Measurements from ENCODE around the gene DCHS1.

Gene DCHS1

GRCh38 chr11:6653656-6654055 lies 2.0 kb downstream of the DCHS1 start:
- TF ChIP-seq, protein P1, sequence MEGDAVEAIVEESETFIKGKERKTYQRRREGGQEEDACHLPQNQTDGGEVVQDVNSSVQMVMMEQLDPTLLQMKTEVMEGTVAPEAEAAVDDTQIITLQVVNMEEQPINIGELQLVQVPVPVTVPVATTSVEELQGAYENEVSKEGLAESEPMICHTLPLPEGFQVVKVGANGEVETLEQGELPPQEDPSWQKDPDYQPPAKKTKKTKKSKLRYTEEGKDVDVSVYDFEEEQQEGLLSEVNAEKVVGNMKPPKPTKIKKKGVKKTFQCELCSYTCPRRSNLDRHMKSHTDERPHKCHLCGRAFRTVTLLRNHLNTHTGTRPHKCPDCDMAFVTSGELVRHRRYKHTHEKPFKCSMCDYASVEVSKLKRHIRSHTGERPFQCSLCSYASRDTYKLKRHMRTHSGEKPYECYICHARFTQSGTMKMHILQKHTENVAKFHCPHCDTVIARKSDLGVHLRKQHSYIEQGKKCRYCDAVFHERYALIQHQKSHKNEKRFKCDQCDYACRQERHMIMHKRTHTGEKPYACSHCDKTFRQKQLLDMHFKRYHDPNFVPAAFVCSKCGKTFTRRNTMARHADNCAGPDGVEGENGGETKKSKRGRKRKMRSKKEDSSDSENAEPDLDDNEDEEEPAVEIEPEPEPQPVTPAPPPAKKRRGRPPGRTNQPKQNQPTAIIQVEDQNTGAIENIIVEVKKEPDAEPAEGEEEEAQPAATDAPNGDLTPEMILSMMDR (IDR thresholded peaks at IDR 0.05; ENCODE audit: control insufficient read depth, extremely low read depth, insufficient read depth) = no peak
- H3K4me3 ChIP-seq (ENCODE audit: low read depth, low read length) = no peak overlapping the region
- DNase-seq (ENCODE audit: low read depth) = no peak

- TF ChIP-seq, protein P1 (IDR thresholded peaks at IDR 0.05; ENCODE audit: control insufficient read depth, extremely low read depth, insufficient read depth) = no peak
- no peak overlapping the region for H3K4me3 ChIP-seq (ENCODE audit: low read depth, low read length)
- no peak for DNase-seq (ENCODE audit: low read depth)
Observed at GRCh38 chr11:6653097-6653496, 2.5 kb downstream of the DCHS1 start.

DNA sequence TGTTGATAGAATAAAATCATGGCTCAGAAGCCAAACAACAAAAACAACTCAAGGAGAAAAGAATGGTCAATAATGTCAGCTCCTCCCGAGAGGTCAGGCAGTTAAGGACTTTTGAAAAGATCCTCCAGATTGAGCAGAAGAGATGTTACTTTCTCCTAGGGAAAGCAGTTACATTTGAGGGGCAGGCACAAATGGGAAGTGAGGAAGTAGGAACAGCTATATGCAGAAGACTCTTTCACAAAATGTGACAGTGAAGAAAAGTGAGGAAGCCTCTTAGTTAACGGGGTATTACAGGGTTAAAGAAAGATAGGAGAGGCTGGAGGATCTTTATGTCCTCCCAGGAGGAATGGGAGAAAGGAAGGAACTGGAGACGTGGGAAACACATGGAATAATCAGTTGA lies 3.4 kb downstream of the DCHS1 start:
- TF ChIP-seq, protein P1 (IDR thresholded peaks at IDR 0.05; ENCODE audit: control insufficient read depth, extremely low read depth, insufficient read depth) = no peak

GRCh38 chr11:6650980-6651379 lies 4.6 kb downstream of the DCHS1 start:
- DNase-seq (ENCODE audit: low read depth) = no peak
- H3K4me3 ChIP-seq (ENCODE audit: low read depth, low read length) = no peak overlapping the region
- TF ChIP-seq, protein P1 (IDR thresholded peaks at IDR 0.05; ENCODE audit: control insufficient read depth, extremely low read depth, insufficient read depth) = no peak

More for the DNA sequence above, 3.4 kb downstream of the DCHS1 start:
- no peak for DNase-seq (ENCODE audit: low read depth)
- H3K4me3 ChIP-seq (ENCODE audit: low read depth, low read length) = no peak overlapping the region

DNA sequence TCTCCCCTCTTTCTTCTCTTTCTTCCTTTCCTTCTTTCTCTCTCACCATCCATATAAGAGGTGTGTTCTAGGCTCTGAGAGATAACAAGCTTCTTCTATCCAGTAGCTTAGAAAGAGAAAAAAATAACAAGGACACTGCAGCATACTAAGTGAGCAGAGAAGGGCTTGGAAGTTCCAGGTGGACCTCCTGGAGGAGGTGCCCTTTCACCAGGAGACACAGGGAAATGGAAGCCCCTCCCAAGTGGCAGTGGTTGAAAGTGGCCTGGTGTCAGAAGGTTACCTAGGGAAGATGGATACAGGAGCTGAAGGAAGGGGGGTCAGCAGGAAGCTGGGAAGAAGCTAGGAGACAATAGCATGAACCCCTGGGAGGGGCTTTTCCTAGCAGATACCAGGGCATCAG lies 5.5 kb downstream of the DCHS1 start:
- no peak for DNase-seq (ENCODE audit: low read depth)
- H3K4me3 ChIP-seq (ENCODE audit: low read depth, low read length) = no peak overlapping the region
- TF ChIP-seq, protein P1 (IDR thresholded peaks at IDR 0.05; ENCODE audit: control insufficient read depth, extremely low read depth, insufficient read depth) = no peak

- TF ChIP-seq, protein P1 (IDR thresholded peaks at IDR 0.05; ENCODE audit: control insufficient read depth, extremely low read depth, insufficient read depth) = no peak
- no peak for DNase-seq (ENCODE audit: low read depth)
- H3K4me3 ChIP-seq (ENCODE audit: low read depth, low read length) = no peak overlapping the region
Observed at GRCh38 chr11:6648501-6648900, 7.1 kb downstream of the DCHS1 start.

- H3K4me3 ChIP-seq (ENCODE audit: low read depth, low read length) = no peak overlapping the region
- no peak for DNase-seq (ENCODE audit: low read depth)
- TF ChIP-seq, protein P1 (IDR thresholded peaks at IDR 0.05; ENCODE audit: control insufficient read depth, extremely low read depth, insufficient read depth) = no peak
Observed at GRCh38 chr11:6647836-6648235, 7.8 kb downstream of the DCHS1 start.
